Adrenal gland (tissue), 5 donors: Measurements from ENCODE around the gene ERBB2.

ENCODE experiments used
- CTCF ChIP-seq, 6 experiments: fragments of 450-650 bp in 4 of 6; fragments of 200-600 bp in 2 of 6; sonication (generic) in 1 of 6; IDR thresholded peaks; 1 replicate in 5 of 6; 2 replicates in 1 of 6; pipeline versions ENCODE4 v1.5.1 to v1.8.0; 2016 to 2021; ENCODE audit warnings: antibody characterized with exemption in 6 of 6, mild to moderate bottlenecking in 2 of 6, moderate library complexity in 1 of 6
- POLR2A ChIP-seq, 2 donors: fragments of 450-650 bp; IDR thresholded peaks; one replicate each; pipeline ENCODE4 v1.6.1; 2017; ENCODE audit warnings: antibody characterized with exemption in 2 of 2, mild to moderate bottlenecking in 2 of 2, moderate library complexity in 1 of 2
- donor health status: DM: no; HTN: no; CAD: no.

DNA sequence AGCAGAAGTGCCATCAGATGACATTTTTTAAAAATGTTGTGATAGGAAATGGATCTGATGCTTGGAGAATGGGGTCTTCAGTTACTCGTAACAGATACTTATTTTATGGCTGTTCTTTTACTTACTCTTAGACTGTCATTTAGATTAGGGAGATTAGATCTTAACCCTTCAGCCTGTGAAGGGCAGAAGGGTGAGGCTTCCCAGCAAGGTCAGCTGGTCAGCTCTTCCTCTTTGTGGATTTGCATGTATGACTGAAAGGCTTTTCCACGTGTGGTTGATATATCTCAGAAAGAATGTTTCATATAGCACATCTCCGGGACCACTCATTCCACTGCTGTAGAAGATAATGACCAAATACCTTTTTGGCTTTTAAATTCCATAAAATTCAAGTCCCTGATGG, 65.3 kb downstream of the ERBB2 start:
- no peak for TF ChIP-seq POLR2A (IDR thresholded peaks at IDR 0.05)
- TF ChIP-seq CTCF (IDR thresholded peaks at IDR 0.05): no peak
